Measurements from ENCODE around the gene EME1.

The EME1 gene

DNA sequence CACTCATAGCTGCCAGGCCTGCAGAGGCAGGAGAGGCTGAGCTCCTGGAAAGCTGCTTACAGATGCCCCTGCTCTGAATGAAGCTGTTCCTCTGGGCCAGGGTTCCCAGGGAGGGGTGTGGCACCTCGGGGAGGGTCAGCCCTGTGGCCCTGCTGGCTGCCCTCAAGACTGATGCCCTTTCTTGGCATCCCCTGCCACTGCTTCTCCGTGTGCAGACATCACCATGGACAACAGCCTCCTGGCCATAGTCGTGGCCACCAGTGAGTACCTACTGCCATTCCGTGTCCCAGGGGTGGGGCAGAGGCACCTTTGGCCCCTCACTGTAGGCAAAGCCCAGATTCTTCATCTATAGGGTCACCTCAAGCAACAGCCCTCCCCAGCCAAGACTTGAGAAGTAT, 9.0 kb upstream of the EME1 start:
- no peak for DNase-seq (ENCODE audit: low spot score)

- no peak for DNase-seq (ENCODE audit: low spot score)
Observed at GRCh38 chr17:50364715-50365114, 8.3 kb upstream of the EME1 start.

- DNase-seq (ENCODE audit: low spot score) = no peak
Observed at GRCh38 chr17:50365165-50365564, 7.9 kb upstream of the EME1 start.

DNA sequence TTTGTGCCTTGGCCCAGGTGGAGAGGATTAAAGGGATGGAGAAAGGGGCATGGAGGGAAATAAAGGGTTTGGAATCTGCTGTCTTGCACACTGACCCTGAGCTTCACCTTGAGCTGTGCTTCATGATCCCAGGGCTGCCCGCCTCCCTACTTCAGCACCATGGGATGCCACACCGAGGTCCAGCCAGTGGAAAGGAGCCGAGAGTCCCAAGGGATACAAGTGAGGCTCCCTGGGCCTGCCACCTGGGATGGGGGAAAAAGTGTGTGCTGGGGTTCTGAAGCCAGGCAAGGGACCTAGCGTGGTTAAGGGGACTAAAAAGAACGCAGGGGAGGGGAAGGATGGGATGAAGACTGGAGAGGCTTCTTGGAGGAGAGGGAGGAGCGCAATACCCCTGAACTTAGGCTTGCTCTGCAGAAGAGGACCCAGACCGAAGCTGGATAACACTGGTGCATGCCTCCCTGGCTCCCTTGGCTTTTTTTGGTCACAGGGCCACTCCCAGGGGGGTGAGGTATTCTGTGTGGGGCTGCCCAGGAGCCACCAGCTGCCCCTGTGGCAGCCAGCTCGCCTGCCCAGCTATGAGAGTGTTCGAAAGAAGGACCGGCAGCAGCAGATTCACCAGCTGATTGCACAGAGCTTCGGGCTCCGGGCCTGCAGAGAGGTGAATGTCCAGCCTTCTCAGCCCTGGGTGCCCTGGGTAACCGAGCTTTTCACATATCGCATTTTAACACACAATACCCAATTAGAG, 7.2 kb upstream of the EME1 start:
- DNase-seq (ENCODE audit: low spot score) = no peak

GRCh38 chr17:50367401-50367800, 5.6 kb upstream of the EME1 start:
- no peak for DNase-seq (ENCODE audit: low spot score)

GRCh38 chr17:50370052-50370451, 3.0 kb upstream of the EME1 start:
- no peak for DNase-seq (ENCODE audit: low spot score)

DNA sequence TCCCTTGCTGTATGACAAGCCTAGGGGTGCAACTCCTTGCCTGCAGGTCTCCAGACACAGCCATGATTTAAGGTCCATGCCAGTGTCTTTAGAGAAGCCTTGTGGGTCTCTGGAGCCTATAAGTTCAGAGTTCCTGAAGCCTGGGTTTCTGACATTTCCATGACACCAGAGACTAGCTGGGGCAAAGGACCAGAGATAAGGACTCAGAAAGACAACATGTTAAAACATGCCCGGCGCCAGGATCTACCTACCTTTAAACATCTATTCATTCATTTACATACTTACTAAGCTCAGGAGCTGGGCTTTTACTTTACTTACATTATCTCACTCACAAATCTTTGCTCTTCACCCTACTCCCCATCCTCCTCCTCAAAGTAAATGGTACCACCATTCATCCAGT, 1.5 kb upstream of the EME1 start:
- DNase-seq (ENCODE audit: low spot score) = no peak

GRCh38 chr17:50372222-50372757, 739 bp upstream of the EME1 start:
- no peak for DNase-seq (ENCODE audit: low spot score)

DNA sequence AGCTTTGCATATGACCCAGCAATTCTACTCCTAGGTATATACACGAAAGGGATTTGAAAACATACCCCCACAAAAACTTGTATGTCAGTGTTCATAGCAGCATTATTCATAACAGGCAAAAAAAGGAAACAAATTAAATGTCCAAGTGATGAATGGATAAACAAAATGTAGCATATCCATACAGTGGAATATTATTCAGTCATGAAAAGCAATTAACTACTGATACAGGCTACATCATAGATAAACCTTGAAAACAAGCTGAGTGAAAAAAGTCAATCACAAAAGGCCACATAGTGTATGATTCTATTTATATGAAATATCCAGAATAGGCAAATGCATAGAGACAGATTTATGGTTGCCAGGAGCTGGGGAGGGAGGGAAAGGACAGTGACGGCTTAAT, 676 bp downstream of the EME1 start:
- no peak for DNase-seq (ENCODE audit: low spot score)

DNA sequence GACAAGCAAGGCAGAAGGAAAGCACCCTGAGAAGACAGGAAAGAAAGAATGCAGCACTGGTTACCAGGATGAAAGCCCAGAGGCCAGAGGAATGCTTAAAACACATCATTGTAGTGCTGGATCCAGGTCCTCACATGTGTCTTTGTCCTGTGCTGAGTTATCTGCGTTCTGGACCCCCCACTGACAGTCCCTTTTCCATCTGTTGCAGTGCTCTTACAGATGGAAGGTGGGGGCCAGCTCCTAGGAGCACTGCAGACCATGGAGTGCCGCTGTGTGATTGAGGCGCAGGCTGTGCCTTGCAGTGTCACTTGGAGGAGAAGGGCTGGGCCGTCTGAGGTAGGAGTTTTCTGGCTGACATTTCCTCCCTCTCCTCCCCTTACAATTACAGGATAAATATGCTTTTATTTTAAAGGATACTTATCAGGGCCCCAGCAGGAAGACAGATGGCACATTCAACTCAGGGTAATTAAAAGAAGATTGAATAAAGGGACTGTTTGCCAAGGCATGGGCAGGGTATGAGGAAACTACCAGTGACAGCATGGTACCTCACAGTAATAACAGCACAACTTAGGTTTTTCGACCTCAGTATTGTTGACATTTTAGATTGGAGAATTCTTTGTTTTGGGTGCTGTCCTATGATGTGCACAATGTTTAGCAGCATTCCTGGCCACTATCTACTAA, 3.0 kb downstream of the EME1 start:
- no peak for DNase-seq (ENCODE audit: low spot score)

GRCh38 chr17:50379351-50380132, 6.5 kb downstream of the EME1 start:
- DNase-seq (ENCODE audit: low spot score) = no peak

- DNase-seq (ENCODE audit: low spot score) = no peak
Observed at GRCh38 chr17:50380369-50381259, 7.6 kb downstream of the EME1 start.

DNA sequence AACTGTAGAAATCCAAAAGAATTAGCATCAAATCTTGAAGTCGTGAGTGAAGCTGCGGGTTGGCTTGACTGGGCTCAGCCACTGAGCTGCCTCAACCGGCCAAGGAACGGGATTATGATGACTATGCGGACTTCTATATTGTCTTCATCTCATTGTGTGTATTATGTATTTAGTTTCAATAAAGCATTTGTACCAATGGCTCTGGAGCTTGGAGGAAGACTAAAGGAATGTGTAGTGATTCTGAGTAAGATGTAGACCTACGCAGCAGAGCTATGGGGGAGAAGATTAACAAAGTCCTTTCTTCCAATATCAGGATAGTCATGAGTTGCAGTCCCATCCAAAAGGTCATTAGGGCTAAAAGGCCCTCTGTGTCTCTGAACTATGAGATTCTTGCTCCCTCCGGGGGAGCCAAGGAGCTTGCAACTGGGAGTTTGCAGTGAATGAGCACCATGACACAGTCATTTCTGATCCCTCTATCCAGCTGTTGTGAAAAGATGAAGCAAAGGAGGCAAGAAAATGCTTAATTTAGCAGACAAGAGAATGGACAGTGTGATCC, 8.3 kb downstream of the EME1 start:
- DNase-seq (ENCODE audit: low spot score) = no peak

DNA sequence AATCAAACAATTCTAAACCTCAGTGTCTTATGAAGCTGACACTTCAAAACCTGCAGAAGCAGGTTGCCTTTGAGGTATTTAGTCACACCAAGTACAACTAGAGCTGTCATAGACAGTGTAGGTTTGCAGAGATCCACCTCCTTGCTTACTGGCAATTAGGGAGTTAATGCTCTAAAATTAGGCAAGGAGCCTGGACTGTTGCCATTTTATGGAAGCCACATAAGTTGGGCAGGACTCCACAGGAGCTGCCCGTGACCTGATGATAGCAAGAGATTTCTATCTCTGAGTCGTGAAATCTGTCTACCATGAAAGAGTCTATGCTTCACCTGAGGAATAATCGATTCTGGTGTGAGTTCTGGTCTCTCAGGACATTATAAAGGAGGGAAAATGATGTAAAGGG, 8.9 kb downstream of the EME1 start:
- DNase-seq (ENCODE audit: low spot score) = no peak

- no peak for DNase-seq (ENCODE audit: low spot score)
Observed at GRCh38 chr17:50382931-50383330, 9.9 kb downstream of the EME1 start.

GRCh38 chr17:50386510-50386909, 13.5 kb downstream of the EME1 start:
- no peak for DNase-seq (ENCODE audit: low spot score)

GRCh38 chr17:50388728-50389127, 15.7 kb downstream of the EME1 start:
- DNase-seq (ENCODE audit: low spot score) = no peak

DNA sequence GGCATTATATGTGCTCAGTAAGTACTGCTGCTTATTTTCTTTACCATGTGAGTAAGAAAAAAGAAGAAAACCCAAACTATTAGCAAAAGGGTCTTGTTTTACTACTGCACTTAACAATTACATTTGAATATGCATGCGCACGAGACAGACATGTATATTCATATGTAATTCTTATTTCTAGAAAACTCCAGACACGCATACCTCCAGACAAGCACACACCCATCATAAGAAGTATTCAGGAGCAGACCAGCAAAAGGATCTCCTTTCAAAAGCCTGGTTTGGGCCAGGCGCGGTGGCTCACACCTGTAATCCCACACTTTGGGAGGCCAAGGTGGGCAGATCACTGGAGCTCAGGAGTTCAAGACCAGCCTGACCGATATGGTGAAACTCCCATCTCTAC, 16.5 kb downstream of the EME1 start:
- no peak for DNase-seq (ENCODE audit: low spot score)

DNA sequence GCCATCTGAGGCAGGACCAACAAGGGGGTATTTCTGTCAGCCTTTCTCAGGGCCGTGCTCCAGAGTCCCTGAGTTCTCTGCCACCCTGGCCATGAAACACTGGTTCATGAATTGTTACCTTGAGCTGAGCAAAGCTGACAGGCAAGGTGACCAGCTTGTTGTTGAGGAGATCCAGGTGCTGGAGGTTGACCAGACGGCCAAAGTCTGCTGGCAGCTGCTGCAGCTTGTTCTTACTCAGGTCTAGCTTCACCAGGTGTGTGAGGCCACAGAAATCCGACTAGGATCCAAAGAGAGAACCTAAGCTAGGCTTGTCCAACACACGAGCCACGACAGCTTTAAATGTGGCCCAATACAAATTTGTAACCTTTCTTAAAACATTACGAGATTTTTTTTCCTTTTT, 19.6 kb downstream of the EME1 start:
- DNase-seq (ENCODE audit: low spot score) = no peak

GRCh38 chr17:50393700-50394099, 20.7 kb downstream of the EME1 start:
- DNase-seq (ENCODE audit: low spot score) = no peak

DNA sequence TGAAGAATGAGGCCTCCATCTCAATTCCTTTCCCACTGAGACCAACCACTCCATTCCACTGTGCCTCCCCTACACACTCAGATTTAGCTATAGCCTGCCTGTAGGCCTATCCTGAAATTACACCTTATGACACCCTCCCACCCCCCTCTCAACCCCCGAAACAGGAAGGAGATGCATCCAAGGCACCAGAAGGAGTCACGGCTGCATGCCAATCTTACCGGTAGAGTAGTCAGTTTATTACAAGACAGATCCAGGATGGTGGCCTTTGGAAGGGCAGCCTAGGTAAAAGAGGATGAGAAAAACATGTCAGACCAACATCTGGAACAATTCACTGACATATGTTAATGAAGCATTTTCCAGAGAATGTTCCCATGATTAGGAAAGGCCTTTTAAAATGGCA, 21.7 kb downstream of the EME1 start:
- DNase-seq (ENCODE audit: low spot score) = no peak

Data from globus pallidus (tissue), 1 donor.